ENCODE results near the gene HPRT1. TPM values are rescaled to one million over a fixed set of nuclear protein-coding genes. Genes with fewer than 3 reads are reported as not detected.

HPRT1 gene
- total RNA-seq, 1 donor from 2014 or later = 16.7 TPM

GRCh38 chrX:134444681-134445080, 15.3 kb upstream of the HPRT1 start:
- H3K4me1 Mint-ChIP-seq (ENCODE audit: low read depth) = peaks cover 6% of the 10 kb centered on the region
- no peak overlapping the region for H3K4me3 Mint-ChIP-seq (ENCODE audit: low read depth)
- peaks cover 4% of the 10 kb centered on the region for H3K36me3 Mint-ChIP-seq (ENCODE audit: insufficient read depth)
- no peak overlapping the region for H3K27ac Mint-ChIP-seq
- peaks cover 1% of the 10 kb centered on the region for H3K9me3 Mint-ChIP-seq (ENCODE audit: low read depth)
- H3K27me3 Mint-ChIP-seq = no peaks in the 10 kb centered on the region
- TF ChIP-seq, protein P1, sequence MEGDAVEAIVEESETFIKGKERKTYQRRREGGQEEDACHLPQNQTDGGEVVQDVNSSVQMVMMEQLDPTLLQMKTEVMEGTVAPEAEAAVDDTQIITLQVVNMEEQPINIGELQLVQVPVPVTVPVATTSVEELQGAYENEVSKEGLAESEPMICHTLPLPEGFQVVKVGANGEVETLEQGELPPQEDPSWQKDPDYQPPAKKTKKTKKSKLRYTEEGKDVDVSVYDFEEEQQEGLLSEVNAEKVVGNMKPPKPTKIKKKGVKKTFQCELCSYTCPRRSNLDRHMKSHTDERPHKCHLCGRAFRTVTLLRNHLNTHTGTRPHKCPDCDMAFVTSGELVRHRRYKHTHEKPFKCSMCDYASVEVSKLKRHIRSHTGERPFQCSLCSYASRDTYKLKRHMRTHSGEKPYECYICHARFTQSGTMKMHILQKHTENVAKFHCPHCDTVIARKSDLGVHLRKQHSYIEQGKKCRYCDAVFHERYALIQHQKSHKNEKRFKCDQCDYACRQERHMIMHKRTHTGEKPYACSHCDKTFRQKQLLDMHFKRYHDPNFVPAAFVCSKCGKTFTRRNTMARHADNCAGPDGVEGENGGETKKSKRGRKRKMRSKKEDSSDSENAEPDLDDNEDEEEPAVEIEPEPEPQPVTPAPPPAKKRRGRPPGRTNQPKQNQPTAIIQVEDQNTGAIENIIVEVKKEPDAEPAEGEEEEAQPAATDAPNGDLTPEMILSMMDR (IDR thresholded peaks at IDR 0.05; ENCODE audit: unreplicated experiment) = no peak
- no peak for DNase-seq (ENCODE audit: low spot score, unreplicated experiment)

- no peaks in the 10 kb centered on the region for H3K27me3 Mint-ChIP-seq
- no peaks in the 10 kb centered on the region for H3K4me1 Mint-ChIP-seq (ENCODE audit: low read depth)
These were observed 7.4 kb upstream of the HPRT1 start for GRCh38 chrX:134452596-134452995.

DNA sequence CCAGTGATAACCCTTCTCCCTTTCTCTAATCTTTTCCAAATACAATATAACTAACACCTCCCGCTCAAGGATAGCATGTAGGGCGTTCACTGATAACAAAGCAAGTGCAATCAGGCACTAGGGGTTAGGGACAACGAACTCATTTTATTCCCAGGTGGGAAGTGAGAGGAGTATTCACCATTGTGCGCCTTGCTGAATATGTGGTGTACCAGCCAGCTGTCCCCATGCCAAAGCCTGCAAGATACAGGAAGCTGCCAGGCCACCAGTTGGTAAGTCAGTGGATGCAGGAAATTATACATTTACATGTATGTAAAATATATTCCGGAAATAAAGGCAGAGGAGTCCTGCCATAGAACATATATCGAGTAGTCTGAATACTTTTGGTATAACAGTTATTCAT, 6.3 kb upstream of the HPRT1 start:
- no peaks in the 10 kb centered on the region for H3K27me3 Mint-ChIP-seq

More at GRCh38 chrX:134452596-134452995, 7.4 kb upstream of the HPRT1 start:
- TF ChIP-seq, protein P1 (IDR thresholded peaks at IDR 0.05; ENCODE audit: unreplicated experiment) = no peak
- Mint-ChIP-seq H3K36me3 (ENCODE audit: insufficient read depth) (peaks cover 4% of the 10 kb centered on the region), H3K9me3 (ENCODE audit: low read depth) (peaks cover 18% of the 10 kb centered on the region), H3K4me3 (ENCODE audit: low read depth) (no peak overlapping the region), H3K27ac (no peak overlapping the region)
- DNase-seq (ENCODE audit: low spot score, unreplicated experiment) = no peak

DNA sequence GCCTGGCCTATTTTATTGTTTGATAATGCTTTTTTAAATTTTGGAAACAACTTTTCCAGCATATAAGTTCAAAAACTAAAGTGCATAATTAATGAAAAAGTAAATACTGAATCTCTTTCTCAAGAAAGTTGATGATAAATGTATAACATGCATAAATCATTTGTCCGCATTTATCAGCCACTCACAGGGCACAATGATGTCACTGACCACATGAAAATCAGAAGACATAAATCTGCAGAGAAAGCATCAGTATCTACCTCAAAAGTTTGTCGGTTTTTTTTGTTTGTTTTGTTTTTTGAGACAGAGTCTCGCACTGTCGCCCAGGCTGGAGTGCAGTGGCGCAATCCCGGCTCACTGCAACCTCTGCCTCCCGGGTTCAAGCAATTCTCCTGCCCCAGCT, 5.5 kb upstream of the HPRT1 start:
- Mint-ChIP-seq H3K27ac (no peak overlapping the region), H3K4me3 (ENCODE audit: low read depth) (no peak overlapping the region), H3K4me1 (ENCODE audit: low read depth) (no peaks in the 10 kb centered on the region), H3K27me3 (no peaks in the 10 kb centered on the region), H3K36me3 (ENCODE audit: insufficient read depth) (peaks cover 1% of the 10 kb centered on the region), H3K9me3 (ENCODE audit: low read depth) (peaks cover 18% of the 10 kb centered on the region)
- no peak for DNase-seq (ENCODE audit: low spot score, unreplicated experiment)
- TF ChIP-seq, protein P1 (IDR thresholded peaks at IDR 0.05; ENCODE audit: unreplicated experiment) = no peak

More for the DNA sequence above, 6.3 kb upstream of the HPRT1 start:
- Mint-ChIP-seq H3K36me3 (ENCODE audit: insufficient read depth) (peaks cover 1% of the 10 kb centered on the region), H3K4me1 (ENCODE audit: low read depth) (no peaks in the 10 kb centered on the region), H3K9me3 (ENCODE audit: low read depth) (peaks cover 18% of the 10 kb centered on the region), H3K27ac (no peak overlapping the region), H3K4me3 (ENCODE audit: low read depth) (no peak overlapping the region)
- DNase-seq (ENCODE audit: low spot score, unreplicated experiment) = no peak
- TF ChIP-seq, protein P1 (IDR thresholded peaks at IDR 0.05; ENCODE audit: unreplicated experiment) = no peak

DNA sequence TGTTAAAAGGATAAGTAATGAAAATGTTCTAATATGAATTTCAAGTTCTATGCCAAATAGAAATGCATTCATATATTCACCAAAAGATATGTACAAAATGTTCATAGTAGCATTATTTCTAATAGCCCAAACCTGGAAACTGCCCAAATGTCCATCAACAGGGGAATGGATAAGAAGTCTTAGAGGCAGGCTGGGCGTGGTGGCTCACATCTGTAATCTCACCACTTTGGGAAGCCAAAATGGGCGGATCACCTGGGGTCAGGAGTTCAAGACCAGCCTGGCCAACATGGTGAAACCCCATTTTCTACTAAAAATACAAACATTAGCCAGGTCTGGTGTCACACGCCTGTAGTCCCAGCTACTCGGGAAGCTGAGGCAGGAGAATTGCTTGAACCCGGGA, 2.3 kb upstream of the HPRT1 start:
- H3K4me1 Mint-ChIP-seq (ENCODE audit: low read depth) = peaks cover 1% of the 10 kb centered on the region
- H3K27ac Mint-ChIP-seq = no peak overlapping the region
- H3K4me3 Mint-ChIP-seq (ENCODE audit: low read depth) = no peak overlapping the region
- no peak for DNase-seq (ENCODE audit: low spot score, unreplicated experiment)
- H3K9me3 Mint-ChIP-seq (ENCODE audit: low read depth) = peaks cover 8% of the 10 kb centered on the region
- H3K27me3 Mint-ChIP-seq = no peaks in the 10 kb centered on the region
- TF ChIP-seq, protein P1 (IDR thresholded peaks at IDR 0.05; ENCODE audit: unreplicated experiment) = no peak
- H3K36me3 Mint-ChIP-seq (ENCODE audit: insufficient read depth) = no peaks in the 10 kb centered on the region
